Loucy (cell line): Measurements from ENCODE around the gene PLXNB1.

Experiments
- CTCF ChIP-seq: fragments of 200-600 bp; sonication (generic); conservative IDR thresholded peaks from 2 replicates; pipeline ENCODE4 v1.5.1; 2014; ENCODE audit warnings: mild to moderate bottlenecking, antibody characterized with exemption, low read length
- EZH2phosphoT487 ChIP-seq: fragments of 200-600 bp; IDR thresholded peaks from 2 replicates; pipeline ENCODE4 v1.6.1; 2018; ENCODE audit warnings: antibody characterized with exemption, mild to moderate bottlenecking, moderate library complexity, borderline replicate concordance

- TF ChIP-seq CTCF (no peak), EZH2phosphoT487 (no peak)
Observed at GRCh38 chr3:48431224-48432029, 1.5 kb upstream of the PLXNB1 start.
